ENCODE data around the gene RALGPS2. TPM values are rescaled to one million over a fixed set of nuclear protein-coding genes. Genes with fewer than 3 reads are reported as not detected.

RALGPS2 gene
- total and polyA plus RNA-seq, 2 of the 13 experiments (the other 11 are each of a cell fraction or from before 2014, with no cell fraction given) = 15.6 to 36.0 TPM

GRCh38 chr1:178961331-178961730 is 236.3 kb downstream of the RALGPS2 start (continued):
- TF ChIP-seq, protein P1, sequence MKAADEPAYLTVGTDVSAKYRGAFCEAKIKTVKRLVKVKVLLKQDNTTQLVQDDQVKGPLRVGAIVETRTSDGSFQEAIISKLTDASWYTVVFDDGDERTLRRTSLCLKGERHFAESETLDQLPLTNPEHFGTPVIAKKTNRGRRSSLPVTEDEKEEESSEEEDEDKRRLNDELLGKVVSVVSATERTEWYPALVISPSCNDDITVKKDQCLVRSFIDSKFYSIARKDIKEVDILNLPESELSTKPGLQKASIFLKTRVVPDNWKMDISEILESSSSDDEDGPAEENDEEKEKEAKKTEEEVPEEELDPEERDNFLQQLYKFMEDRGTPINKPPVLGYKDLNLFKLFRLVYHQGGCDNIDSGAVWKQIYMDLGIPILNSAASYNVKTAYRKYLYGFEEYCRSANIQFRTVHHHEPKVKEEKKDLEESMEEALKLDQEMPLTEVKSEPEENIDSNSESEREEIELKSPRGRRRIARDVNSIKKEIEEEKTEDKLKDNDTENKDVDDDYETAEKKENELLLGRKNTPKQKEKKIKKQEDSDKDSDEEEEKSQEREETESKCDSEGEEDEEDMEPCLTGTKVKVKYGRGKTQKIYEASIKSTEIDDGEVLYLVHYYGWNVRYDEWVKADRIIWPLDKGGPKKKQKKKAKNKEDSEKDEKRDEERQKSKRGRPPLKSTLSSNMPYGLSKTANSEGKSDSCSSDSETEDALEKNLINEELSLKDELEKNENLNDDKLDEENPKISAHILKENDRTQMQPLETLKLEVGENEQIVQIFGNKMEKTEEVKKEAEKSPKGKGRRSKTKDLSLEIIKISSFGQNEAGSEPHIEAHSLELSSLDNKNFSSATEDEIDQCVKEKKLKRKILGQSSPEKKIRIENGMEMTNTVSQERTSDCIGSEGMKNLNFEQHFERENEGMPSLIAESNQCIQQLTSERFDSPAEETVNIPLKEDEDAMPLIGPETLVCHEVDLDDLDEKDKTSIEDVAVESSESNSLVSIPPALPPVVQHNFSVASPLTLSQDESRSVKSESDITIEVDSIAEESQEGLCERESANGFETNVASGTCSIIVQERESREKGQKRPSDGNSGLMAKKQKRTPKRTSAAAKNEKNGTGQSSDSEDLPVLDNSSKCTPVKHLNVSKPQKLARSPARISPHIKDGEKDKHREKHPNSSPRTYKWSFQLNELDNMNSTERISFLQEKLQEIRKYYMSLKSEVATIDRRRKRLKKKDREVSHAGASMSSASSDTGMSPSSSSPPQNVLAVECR (CRISPR knock-in tag; IDR thresholded peaks at IDR 0.05; ENCODE audit: borderline replicate concordance) = no peak

DNA sequence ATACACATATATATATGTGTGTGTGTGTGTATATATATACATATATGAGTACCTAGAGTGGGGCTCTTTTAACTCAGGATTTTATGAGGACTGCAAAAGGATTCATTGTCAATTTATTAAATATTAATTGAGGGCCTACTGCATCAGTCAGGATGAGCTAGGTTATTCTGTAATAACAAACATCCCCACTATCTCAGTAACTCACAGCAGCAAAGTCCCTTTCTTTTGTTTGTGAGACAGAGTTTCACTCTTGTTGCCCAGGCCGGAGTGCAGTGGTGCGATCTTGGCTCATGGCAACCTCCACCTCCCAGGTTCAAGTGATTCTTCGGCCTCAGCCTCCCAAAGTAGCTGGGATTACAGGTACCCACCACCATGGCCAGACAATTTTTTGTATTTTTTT is 236.8 kb downstream of the RALGPS2 start:
- H2AFZ ChIP-seq (ENCODE audit: low read length) = no peak overlapping the region
- H3K27me3 ChIP-seq (ENCODE audit: control insufficient read depth in 1 of 2, insufficient read depth in 2 of 2, low read length in 2 of 2) = no peaks in the 10 kb centered on the region; a peak in 1 of 5 replicates
- DNase-seq (ENCODE audit: low spot score) = no peak
- H3K9me3 ChIP-seq (ENCODE audit: low read length) = peaks cover 10% of the 10 kb centered on the region; the same call in 1 of the 2 replicates
- ChIA-PET CTCF (ENCODE audit: low intra/inter-chr PET ratio, low total read pairs) (no interaction called here), POLR2A (no interaction called here)
- H3K36me3 ChIP-seq (replicated peaks in 1 of 2; ENCODE audit: control insufficient read depth in 1 of 2, insufficient read depth in 2 of 2, low read length in 2 of 2) = no peaks in the 10 kb centered on the region
- no TSS peak for BruUV-seq (replicated peaks)
- no peak for FAIRE-seq
- H3K4me2 ChIP-seq (ENCODE audit: low read depth, low read length) = no peak overlapping the region
- no peak for ATAC-seq
- in situ Hi-C loops (cut with HindIII; ENCODE audit: extremely low pct_ligation_motif_present, low pct_unique_long_range_greater_than_20kb) = no loop called here
- H3K4me1 ChIP-seq (ENCODE audit: insufficient read depth, low read length) = peaks cover 9% of the 10 kb centered on the region
- H3K79me2 ChIP-seq (ENCODE audit: insufficient read depth, low read length) = no peaks in the 10 kb centered on the region
- no peak overlapping the region for H3K9ac ChIP-seq (ENCODE audit: insufficient read depth, low read depth, low read length)
- no peak overlapping the region for H3K4me3 ChIP-seq (replicated peaks in 1 of 3; ENCODE audit: insufficient read depth in 1 of 3, low read depth in 2 of 3, low read length in 3 of 3)
- TF ChIP-seq PAWR (CRISPR knock-in tag; IDR thresholded peaks at IDR 0.05; ENCODE audit: borderline replicate concordance) = no peak
- no peak for TF ChIP-seq ZNF263 (CRISPR knock-in tag; IDR thresholded peaks at IDR 0.05)
- no peak for TF ChIP-seq ZNF441 (CRISPR knock-in tag; IDR thresholded peaks at IDR 0.05; ENCODE audit: borderline replicate concordance)
- TF ChIP-seq ZNF12 (CRISPR knock-in tag; IDR thresholded peaks at IDR 0.05) = peak; percentile 89
- TF ChIP-seq ZNF207 (IDR thresholded peaks at IDR 0.05; ENCODE audit: borderline replicate concordance) = no peak
- no peaks in the 10 kb centered on the region for H4K20me1 ChIP-seq (ENCODE audit: insufficient read depth, low read length)
- intact Hi-C loops (cut with micrococcal nuclease; ENCODE audit: unreplicated experiment) = no loop called here
- WGBS (ENCODE audit: low lambda C conversion rate) = 64% methylated on average over 3 of the region's 3 CpGs
- H3K27ac ChIP-seq (ENCODE audit: extremely low read length, insufficient read depth, low read length) = no peak overlapping the region

Measured in HepG2 (cell line).